ENCODE data around the gene DNAJC25. TPM values are rescaled to one million over a fixed set of nuclear protein-coding genes. Genes with fewer than 3 reads are reported as not detected.

Gene DNAJC25
- total and polyA plus RNA-seq, 4 donors = 5.0 to 6.5 (median 6.0) TPM

DNA sequence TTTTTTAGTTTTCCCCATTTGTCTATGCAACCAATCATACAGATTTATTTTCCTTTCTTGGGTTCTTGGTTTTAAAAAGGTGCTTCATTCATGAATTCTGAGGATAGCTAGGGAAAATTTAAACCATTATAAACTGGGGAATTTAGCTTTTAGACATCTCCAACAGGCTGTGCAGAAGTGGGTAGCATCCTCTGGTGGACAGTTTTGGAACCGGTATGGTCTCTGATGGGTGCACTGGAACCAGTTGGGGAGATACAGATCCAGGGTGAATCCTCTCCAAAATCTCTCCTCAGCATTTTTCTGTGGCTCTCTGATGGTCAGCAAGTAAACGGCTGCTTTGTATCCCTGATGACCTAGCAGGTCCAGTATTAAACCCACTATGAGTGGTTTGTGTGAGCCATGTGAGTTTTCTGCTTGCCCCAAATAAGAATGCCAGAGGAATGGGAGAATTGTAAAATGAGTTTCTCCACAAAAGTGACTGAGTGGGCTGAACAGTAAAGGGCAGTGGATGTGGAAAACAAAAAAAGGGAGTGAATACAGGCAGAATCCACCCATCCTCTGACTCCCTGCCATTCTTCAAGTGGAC is 9.1 kb upstream of the DNAJC25 start:
- 36 to 44% methylated on average over 2 of the region's 2 CpGs for WGBS, 2 donors
- DNase-seq (peak in 2 of 3 donors; percentile 40 to 47), ATAC-seq (ENCODE audit: insufficient read depth, low FRiP score) (peak; percentile 69)
- TF ChIP-seq, protein P1, sequence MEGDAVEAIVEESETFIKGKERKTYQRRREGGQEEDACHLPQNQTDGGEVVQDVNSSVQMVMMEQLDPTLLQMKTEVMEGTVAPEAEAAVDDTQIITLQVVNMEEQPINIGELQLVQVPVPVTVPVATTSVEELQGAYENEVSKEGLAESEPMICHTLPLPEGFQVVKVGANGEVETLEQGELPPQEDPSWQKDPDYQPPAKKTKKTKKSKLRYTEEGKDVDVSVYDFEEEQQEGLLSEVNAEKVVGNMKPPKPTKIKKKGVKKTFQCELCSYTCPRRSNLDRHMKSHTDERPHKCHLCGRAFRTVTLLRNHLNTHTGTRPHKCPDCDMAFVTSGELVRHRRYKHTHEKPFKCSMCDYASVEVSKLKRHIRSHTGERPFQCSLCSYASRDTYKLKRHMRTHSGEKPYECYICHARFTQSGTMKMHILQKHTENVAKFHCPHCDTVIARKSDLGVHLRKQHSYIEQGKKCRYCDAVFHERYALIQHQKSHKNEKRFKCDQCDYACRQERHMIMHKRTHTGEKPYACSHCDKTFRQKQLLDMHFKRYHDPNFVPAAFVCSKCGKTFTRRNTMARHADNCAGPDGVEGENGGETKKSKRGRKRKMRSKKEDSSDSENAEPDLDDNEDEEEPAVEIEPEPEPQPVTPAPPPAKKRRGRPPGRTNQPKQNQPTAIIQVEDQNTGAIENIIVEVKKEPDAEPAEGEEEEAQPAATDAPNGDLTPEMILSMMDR (IDR thresholded peaks at IDR 0.05; ENCODE audit: control extremely low read depth, extremely low read depth) = peak; percentile 42
- Histone ChIP-seq H3K27ac (ENCODE audit: low read depth in 1 of 2, low read length in 1 of 2) (no peak overlapping the region), H3K27me3 (ENCODE audit: control insufficient read depth in 3 of 3, insufficient read depth in 3 of 3, low read length in 2 of 3) (peaks cover 0 to 4% (median 0%) of the 10 kb centered on the region in 3 donors), H3K9ac (ENCODE audit: insufficient read depth in 1 of 2, low read length in 2 of 2) (no peak overlapping the region), H3K9me3 (ENCODE audit: control insufficient read depth in 4 of 4, insufficient read depth in 3 of 4, low read length in 3 of 4) (no peaks in the 10 kb centered on the region), H3K36me3 (ENCODE audit: control insufficient read depth in 4 of 4, insufficient read depth in 4 of 4, low read length in 4 of 4) (no peaks in the 10 kb centered on the region), H3K4me3 (no peak overlapping the region), H3K4me1 (ENCODE audit: control insufficient read depth in 5 of 5, insufficient read depth in 5 of 5, low read length in 5 of 5) (no peaks in the 10 kb centered on the region)

DNA sequence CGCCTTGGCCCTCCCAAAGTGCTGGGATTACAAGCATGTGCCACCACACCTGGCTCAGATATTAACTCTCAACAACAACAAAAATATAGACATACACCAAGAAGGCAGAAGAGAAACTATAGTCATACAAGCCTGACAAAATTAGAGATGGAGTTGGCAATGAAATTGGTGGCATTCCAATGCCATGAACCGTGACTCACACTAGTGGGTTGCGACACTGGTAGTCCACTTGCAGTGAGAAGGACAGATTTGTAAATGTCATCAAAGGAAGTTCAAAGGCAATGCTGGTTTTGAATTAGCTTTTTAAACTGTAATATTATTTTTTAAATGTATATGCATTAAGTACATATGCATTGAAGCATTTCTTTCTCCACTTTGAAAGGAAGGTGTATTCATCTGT is 8.5 kb upstream of the DNAJC25 start:
- no peaks in the 10 kb centered on the region for H3K9me3 ChIP-seq (ENCODE audit: control insufficient read depth in 4 of 4, insufficient read depth in 3 of 4, low read length in 3 of 4)
- no peak overlapping the region for H3K27ac ChIP-seq (ENCODE audit: low read depth in 1 of 2, low read length in 1 of 2)
- no peak for DNase-seq
- H3K27me3 ChIP-seq (ENCODE audit: control insufficient read depth in 3 of 3, insufficient read depth in 3 of 3, low read length in 2 of 3) = peaks cover 0 to 4% (median 0%) of the 10 kb centered on the region in 3 donors
- TF ChIP-seq, protein P1 (IDR thresholded peaks at IDR 0.05; ENCODE audit: control extremely low read depth, extremely low read depth) = no peak
- no peak overlapping the region for H3K4me3 ChIP-seq
- no peaks in the 10 kb centered on the region for H3K4me1 ChIP-seq (ENCODE audit: control insufficient read depth in 5 of 5, insufficient read depth in 5 of 5, low read length in 5 of 5)
- H3K9ac ChIP-seq (ENCODE audit: insufficient read depth in 1 of 2, low read length in 2 of 2) = no peak overlapping the region
- 54 to 56% methylated on average over 3 of the region's 3 CpGs for WGBS, 2 donors
- peak; percentile 62 for ATAC-seq (ENCODE audit: insufficient read depth, low FRiP score)
- no peaks in the 10 kb centered on the region for H3K36me3 ChIP-seq (ENCODE audit: control insufficient read depth in 4 of 4, insufficient read depth in 4 of 4, low read length in 4 of 4)

DNA sequence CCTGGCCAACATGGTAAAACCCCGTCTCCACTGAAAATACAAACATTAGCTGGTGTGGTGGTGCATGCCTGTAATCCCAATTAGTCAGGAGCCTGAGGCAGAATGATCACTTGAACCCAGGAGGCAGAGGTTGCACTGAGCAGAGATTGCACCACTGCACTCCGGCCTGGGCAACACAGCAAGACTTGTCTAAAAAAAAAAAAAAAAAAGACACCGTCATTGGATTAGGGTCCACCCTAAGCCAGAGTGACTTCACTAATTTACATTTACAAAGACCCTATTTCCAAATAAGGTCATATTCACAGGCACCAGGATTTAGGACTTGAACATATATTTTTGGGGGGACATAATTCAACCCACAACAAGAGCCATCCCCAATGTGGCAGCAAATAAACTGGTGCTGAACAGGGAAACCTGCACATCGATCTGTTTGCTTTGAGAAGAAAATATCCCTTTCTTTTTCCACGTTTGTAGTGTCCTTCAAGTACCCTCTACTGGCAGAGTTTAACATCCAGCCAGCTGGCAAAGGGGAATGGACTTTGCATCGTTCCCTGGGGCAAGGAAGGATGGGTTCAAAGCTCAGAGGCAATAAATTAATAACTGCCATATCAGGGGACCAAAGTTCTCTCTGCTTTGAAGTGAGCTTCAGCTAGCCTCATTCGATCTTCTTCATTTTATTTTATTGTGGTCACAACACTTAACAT is 3.7 kb upstream of the DNAJC25 start:
- no peak overlapping the region for H3K4me3 ChIP-seq

More for the DNA sequence above, 3.7 kb upstream of the DNAJC25 start:
- H3K36me3 ChIP-seq (ENCODE audit: control insufficient read depth in 4 of 4, insufficient read depth in 4 of 4, low read length in 4 of 4) = peaks cover 0 to 5% (median 0%) of the 10 kb centered on the region in 4 donors
- no peak overlapping the region for H3K27ac ChIP-seq (ENCODE audit: low read depth in 1 of 2, low read length in 1 of 2)
- WGBS, 2 donors = 62 to 75% methylated on average over 7 of the region's 7 CpGs
- peaks cover 0 to 14% (median 3%) of the 10 kb centered on the region in 5 donors for H3K4me1 ChIP-seq (ENCODE audit: control insufficient read depth in 5 of 5, insufficient read depth in 5 of 5, low read length in 5 of 5)
- ATAC-seq (ENCODE audit: insufficient read depth, low FRiP score) (no peak), DNase-seq (no peak)
- TF ChIP-seq, protein P1 (IDR thresholded peaks at IDR 0.05; ENCODE audit: control extremely low read depth, extremely low read depth) = no peak
- no peaks in the 10 kb centered on the region for H3K9me3 ChIP-seq (ENCODE audit: control insufficient read depth in 4 of 4, insufficient read depth in 3 of 4, low read length in 3 of 4)
- no peak overlapping the region for H3K9ac ChIP-seq (ENCODE audit: insufficient read depth in 1 of 2, low read length in 2 of 2)
- H3K27me3 ChIP-seq (ENCODE audit: control insufficient read depth in 3 of 3, insufficient read depth in 3 of 3, low read length in 2 of 3) = peaks cover 0 to 4% (median 0%) of the 10 kb centered on the region in 3 donors
